Glomerular visceral epithelial cell (primary cell): Measurements from ENCODE around the gene SFXN2.
"Not testable (repeated sequence)": the region's sequence is repeated elsewhere in the genome, so short reads cannot be mapped to it uniquely, and the experiment has no call there.

Experiments used
- DNase-seq: peaks from one replicate; pipeline ENCODE4 v3.0.0-alpha.2; 2016; ENCODE audit errors: extremely low spot score

The SFXN2 gene

DNA sequence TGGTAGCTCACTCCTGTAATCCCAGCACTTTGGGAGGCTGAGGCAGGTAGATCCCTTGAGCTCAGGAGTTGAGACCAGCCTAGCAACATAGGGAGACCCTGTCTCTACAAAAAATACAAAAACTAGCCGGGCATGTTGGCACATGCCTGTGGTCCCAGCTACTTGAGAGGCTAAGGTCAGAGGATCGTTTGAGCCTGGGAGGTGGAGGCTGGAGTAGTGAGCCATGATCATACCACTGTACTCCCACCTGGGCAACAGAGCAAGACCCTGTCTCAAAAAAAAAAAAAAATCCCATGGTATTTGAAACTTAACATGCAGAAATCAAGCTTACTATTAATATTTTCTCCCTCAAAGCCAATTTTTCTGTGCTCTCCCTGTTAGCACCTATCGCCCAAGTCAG is 5.9 kb downstream of the SFXN2 start:
- no peak for DNase-seq

DNA sequence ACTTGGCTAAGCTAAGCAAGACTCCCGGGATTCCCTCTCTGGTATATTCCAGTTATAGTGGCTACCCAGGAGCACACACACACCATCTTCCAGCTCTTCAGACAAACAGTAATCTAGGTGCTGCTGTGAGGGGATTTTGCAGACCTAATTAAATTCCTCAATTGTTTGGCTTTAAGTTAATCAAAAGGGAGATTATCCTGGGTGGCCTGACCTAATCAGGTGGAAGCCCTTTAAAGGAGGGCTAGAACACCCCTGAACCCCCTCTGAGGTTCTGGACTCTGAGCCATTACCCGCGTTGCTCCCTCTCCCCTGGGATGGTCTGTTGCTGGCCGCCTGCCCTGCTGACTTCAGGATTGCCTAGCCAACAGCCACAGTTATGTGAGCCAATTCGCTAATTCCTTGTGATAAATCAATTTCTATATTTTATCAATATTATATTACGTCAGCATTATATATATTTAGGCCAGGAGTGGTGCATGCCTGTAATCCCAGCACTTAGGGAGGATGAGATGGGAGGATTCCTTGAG is 6.4 kb downstream of the SFXN2 start:
- no peak for DNase-seq

DNA sequence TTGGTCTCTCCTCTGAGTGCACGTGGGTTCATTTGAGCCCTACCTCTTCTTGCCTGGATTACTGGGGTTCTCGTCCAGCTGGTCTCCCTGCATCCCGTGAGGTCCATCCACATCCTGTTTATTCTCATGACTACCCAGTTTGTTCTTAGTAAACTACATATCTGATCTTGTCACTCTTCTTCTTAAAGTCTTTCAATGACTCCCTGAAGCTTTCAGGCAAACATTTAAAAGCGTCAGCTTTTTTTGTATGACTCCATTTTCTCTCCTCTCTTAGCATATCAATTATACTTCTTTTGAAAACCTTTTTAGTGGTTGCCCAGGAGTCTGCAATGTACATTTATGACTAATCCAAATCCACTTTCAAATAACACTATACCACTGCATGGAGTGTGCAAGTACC is 7.5 kb downstream of the SFXN2 start:
- DNase-seq = no peak

DNA sequence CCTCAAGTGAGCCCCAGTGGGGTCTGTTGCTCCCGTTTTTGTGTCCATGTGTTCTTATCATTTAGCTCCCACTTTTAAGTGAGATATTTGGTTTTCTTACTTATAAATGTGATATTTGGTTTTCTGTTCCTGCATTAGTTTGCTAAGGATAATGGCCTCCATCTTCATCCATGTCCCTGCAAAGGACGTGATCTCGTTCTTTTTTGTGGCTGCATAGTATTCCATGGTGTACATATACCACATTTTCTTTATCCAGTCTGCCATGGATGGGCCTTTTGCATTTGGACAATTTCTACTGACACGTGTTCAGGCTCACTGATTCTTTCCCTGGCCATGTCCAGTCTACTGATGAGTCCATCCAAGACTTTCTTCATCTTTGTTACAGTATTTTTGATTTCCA is 9.6 kb downstream of the SFXN2 start:
- no peak for DNase-seq

DNA sequence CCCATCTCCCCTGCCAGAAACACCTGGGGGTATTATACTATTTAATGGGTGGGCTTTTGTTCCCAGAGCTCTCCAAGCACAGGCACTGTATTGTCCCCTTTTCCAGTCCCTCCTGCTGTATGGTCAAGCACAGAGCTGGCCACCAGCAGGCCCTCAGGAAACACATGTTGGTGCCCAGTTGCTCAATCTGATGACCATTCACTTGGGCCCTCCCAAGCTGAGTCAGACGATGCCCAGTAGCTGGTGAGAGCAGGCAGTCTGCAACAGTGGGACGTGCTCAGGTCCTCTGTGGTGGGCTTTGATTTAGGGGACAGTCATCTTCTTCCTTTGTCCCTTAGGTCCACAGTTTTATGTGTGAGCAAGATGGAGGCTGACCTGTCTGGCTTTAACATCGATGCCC is 11.8 kb downstream of the SFXN2 start:
- no peak for DNase-seq

DNA sequence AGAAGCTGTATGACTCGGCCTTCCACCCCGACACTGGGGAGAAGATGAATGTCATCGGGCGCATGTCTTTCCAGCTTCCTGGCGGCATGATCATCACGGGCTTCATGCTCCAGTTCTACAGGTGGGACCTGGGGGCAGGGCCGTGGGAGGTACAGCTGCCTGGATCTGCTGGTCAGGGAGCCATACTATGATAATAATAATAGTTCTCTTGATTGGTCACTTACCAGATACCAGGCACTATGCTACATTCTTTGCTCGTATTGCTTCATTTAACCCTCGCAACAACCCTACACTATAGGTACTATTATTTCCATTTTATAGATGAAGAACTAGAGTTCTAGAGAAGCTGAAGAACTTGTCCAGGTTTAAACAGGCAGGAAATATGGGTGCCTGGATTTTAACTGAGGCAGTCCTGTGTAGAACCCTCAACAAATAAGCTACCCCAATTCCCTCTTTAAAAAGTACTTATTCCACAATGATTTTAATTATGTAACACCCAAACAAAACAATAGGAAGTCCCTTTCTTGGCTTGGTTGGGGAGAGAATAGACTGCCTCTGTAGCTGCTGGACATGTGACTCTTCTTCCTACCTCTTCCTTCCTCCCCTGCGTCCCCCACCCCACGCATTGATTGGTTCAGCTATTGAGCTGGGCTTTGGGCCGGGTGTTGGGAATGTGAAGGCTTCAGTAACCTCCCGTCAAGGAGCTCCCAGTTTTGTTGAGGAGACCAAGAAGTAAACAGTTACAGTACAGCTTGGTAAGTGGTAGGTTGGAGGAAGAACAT is 12.8 kb downstream of the SFXN2 start:
- peak; percentile 30 for DNase-seq

DNA sequence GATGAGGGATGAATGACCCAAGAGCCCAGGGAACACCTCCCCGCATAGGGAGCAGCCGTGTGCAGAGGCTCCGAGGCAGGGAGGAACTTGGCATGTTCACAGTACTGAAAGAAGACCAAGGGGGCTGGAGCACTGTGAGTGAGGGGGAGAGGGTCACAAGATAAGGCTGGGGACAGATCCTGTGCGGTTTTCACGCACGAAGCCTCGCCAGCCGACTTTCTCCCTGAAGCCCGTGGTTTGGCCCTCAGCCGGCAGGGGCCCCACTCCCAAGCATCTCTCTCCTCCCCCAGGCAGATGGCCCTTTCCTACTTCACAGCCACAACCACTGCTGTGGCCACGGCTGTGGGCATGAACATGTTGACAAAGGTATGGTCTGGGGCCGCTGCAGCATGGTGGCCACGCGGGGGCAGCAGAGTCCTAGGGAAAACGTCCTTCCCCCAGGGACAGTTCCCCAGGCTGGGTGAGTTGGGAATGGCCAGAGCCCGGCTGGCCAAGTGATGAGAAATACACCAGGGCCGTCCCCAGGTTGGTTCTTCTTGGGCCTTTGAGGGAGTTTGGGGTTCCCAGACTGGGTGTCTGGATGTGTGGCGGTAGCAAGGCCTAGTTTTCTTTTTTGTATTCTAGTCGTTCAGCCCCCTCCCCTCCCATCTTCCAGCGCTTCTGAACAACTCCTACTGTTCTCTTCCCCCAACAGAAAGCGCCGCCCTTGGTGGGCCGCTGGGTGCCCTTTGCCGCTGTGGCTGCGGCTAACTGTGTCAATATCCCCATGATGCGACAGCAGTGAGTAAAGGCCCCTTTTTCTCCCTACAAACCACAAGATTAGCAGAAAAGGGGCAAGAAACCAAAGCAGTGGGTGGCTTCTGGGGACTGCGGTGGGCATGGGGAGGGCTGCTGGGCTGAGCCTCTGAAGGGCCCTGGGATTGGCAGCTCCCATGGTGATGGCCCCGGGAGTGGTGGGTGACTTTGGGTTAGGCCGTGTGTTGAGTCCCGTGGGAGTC is 14.9 kb downstream of the SFXN2 start:
- DNase-seq = peak; percentile 87

DNA sequence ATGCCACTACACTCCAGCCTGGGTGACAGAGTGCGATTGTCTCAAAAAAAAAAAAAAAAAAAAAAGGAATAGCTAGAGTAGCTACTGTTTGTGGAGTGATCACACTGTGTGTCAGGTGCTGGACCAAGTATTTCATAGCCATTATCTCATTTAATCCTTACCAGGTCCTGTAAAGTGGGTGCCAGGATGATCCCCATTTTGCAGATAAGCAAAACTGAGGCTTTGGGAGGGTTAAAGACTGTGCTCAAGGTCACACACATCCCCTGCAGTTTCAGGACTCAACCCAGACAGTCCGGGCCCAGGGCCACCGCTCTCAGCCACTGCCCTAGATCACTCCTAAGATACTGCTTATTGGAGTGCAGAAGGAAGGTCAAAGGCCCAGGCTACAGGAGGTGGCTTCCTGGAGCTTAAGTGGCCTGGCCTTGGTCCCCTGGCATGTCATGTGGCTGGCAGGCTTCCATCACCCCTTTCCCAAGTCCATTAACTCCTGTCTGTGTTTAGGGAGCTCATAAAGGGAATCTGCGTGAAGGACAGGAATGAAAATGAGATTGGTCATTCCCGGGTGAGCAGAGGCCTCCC is 16.9 kb downstream of the SFXN2 start:
- DNase-seq = no peak

DNA sequence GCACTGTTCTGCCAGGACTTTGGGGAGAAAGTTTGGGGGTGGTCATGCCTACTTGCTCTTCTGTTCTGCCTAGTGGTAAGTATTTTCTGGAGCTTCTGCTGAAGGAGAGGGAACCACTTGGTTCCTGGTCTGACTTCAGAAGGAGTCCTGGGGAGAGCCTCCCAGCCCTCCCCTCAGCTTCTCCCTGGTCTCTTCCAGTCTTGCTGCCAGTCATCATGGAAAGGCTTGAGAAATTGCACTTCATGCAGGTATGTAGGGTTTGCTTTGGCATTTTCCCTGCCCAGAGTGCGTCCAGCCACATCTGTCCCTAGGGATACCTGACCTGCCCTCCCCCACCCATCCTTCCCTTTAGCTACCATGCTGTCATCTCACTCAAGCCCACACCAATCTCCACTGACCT is 18.2 kb downstream of the SFXN2 start:
- DNase-seq = no peak

DNA sequence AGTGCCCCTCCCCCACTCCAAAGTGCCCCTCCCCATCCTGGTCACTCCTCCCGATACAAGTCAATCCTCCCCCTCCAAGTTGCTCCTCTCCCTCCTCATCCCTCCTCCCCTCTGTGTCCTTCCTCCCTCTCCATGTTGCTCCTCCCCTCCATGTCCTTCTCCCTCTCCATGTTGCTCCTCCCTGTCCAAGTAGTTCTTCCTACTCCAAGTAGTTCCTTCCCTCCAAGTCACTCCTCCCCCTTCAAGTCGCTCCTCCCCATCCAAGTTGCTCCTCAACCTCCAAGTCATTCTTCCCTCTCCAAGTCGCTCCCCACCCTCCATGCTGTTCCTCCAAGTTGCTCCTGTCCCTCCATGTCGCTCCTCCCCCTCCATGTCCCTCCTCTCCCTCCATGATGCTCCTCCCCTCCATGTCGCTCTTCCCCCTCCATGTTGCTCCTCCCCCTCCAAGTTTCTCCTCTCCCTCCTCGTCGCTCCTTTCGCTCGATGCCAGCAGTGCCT is 20.7 kb downstream of the SFXN2 start:
- DNase-seq = no peak

DNA sequence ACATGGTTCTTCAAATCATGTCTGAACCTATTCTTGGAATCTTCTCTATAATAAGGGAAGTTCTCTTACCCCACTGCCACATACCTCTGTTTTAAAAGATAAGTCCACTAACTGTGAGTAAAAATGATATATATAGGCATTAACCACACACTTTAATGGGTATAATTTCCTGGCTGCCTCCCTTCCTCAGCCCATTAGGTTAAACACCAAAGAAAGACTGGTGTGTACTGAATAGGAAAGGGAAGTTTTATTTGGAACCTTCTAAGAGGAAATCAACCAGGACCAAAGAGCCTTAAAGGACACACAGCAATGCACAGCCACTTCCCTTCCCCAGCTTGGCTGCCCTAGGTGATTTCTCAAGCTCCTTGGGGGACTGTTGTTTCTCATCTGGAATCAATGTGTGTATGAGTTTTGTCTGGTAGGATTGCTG is 24.3 kb downstream of the SFXN2 start:
- DNase-seq = no peak

DNA sequence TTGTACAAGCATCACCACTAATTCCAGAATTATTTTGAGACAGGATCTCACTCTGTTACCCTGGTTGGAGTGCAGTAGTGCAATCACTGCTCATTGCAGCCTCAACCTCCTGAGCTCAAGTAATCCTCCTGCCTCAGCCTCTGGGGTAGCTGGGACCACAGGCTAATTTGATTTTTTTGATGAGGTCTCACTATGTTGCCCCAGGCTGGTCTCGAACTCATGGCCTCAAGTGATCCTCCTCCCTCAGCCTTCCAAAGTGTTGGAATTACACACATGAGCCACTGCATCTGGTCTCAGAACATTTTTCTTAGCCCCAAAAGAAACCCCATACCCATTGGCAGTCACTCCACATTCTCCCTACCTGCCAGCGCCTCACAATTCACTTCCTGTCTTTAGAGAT is 25.8 kb downstream of the SFXN2 start:
- no peak for DNase-seq

DNA sequence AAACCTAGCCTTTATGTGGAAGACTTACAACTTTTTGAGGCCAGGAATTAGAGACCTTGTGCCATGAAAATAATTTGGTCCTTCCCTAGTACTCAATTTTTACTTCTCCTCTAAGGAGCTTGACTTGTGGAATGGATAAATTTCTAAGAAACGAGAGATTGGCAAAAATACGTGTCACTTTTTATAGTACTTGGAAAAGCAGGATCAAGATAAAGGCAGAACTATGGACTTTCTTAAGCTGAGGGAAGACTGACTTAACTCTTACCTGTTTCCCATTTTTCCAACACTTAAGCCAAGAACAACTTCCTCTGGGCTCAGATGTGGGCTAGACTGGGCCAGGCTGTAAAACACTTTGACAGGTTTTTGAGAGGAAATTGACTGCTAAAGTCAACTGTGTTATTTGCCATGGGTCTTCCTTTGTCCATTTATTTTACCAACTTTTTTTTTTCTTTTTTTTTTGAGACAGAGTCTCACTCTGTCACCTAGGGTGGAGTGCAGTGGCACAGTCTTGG is 27.3 kb downstream of the SFXN2 start:
- DNase-seq = no peak

DNA sequence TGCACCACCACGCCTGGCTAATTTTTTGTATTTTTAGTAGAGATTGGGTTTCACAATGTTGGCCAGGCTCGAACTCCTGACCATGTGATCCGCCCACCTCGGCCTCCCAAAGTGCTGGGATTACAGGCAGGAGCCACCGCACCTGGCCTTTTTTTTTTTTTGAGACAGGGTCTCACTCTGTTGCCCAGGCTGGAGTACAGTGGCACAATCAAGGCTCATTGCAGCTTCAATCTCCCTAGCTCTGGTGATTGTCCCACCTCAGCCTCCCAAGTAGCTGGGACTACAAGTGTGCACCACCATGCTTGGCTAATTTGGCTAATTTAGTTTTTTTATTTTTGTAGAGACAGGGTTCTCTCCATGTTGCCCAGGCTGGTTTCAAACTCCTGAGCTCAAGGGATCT is 27.9 kb downstream of the SFXN2 start:
- not testable (repeated sequence) for DNase-seq

DNA sequence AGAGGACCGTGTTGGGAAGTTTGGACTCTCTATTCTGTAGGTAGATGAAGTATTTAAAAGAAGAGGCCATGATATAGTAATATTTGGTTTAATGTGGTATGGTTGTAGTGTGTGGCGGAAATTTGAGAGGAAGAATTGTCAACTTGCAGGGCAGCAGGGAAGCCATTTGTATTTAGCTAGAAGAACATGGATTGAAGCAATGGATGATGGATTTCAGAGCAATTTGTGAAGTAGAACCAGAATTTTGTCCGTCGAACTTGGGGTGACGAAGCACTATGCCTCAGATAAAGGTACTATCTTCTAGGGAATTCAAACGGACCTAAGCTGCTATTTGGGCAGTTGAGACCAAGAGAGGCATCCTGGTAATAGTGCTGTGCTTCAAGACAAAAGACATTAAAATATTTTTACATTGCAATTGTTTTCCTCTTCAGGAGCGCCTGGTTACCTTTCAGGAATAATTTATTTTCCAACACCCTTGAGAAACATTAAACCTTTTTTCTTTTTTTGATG is 28.7 kb downstream of the SFXN2 start:
- DNase-seq = no peak

DNA sequence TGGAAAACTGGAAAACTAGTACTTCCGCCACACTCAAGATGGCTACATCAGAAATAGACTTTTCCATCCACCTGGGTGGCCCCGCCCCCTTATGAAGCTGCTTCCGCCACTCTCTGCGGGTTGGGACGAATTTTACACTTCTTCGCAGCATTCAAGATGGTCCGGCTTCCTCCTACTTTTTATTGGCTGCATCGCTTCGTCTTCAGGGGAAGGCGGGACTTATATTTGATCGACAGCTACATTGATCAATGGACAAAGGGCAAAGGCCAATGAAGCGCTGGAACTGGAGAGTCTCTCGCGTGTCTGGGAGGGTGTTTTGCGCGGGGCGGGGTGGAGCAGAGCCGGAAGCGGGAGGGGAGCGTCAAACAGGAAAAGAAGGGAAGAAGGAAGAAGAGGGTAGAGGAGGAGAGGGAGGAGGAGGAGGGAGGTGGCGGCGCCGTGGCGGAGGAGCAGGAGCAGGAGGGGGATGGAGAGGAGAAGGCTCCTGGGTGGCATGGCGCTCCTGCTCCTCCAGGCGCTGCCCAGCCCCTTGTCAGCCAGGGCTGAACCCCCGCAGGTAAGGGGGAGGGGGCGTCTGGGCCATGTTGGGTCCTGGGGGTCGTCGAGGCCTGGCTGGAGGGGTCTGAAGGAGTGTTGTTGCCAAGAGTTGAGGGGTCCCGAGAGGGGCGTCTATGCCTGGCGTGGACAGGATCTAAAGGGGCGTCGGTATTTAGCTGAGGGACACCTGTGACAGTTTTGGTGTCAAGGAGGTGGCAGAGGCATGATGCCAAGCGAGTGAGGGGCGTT is 29.3 kb downstream of the SFXN2 start, which contains the start of gene WBP1L:
TSS of gene WBP1L (plus strand) at position 361 of the 786 bp plus-strand sequence. CDS start at position 467, 106 bp downstream.
- peak; percentile 100 for DNase-seq

DNA sequence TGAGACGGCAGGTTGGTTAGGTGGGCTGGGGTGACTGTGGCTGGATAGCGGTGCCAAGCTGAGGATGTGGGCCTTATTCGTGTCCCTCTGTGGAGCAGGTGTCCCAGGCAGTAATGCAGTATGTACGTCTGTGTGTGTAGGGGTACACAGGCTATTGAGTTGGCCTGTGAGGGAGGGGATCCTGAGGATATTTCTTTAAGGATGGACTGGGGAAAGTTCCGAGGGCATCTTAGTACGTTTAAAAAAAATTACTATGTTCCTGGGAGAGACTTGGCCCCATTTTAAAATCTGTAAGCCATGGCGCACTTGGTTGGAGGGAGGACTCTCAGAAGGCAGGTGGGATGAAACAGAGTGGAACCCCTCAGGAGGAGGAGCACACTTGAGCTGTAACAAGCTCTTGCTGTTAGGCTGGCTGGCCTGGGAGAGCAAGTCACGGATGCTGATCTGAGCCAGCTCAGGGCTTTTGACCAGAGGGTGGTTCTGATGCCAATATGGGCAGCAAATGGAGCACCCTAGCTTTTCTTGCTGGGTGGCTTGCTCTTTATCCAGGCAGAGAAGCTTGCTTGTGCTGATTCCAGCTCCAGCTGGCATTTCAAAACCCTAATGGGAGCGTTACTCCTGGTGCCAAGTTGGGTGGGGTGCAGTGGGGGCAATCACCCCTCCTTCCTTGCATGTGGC is 30.1 kb downstream of the SFXN2 start:
- peak; percentile 55 for DNase-seq

DNA sequence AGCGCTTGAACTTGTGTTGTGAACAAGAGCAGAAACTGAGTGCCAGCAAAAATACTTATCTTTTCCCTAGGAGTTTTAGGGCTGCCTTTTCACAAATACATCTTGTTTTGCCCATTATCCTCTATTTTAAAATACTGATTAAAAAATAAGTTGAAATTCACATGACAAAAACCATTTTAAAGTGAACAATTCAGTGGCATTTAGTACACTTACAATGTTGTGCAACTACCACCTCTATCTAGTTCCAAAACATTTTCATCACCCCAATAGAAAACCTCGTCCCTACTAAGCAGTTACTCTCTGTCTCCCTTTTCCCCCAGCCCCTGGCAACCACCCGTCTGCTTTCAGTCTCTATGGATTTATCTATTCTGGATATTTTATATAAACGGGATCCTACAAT is 30.7 kb downstream of the SFXN2 start:
- DNase-seq = no peak

DNA sequence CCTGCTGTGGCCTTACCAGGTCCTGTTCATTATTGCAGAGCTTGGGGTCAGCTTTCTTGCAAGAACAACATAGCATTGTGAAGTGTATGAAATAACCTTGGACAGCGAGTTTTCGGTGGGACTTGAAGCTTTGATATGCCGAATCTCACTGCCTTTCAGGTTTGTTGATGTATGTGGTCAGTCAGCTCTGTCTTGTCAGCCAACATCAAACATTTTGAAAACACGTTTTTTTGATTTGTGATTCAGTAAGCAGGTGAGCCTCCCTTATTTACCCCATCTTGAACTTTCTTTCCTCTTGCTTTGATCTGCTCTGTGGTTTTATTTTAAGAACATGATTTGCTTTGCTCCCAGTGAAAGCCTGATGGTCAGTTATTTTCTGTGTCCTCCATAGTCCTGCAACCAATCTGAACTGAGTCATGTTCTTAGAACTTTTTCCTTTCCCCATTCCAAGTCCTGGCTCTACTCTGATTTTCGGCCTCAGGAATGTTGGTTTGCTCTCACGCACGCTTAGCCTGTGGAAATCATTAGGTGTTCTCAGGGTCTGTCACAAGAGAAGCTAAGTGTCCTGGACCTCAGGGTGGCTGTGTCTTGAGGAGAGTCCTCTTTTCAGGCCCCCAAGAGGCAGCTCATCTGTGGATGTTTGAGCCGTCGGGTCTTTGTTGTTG is 38.0 kb downstream of the SFXN2 start:
- DNase-seq = peak; percentile 48
